K562 (cell line): Measurements from ENCODE around the gene ARHGAP26. TPM values are rescaled to one million over a fixed set of nuclear protein-coding genes. Genes with fewer than 3 reads are reported as not detected.

Source experiments
- CBFA2T3 ChIP-seq: fragments of 450-650 bp; IDR thresholded peaks from 2 replicates; pipeline ENCODE4 v1.6.1; 2017
- CHD2 ChIP-seq: IDR thresholded peaks from 2 replicates; pipeline ENCODE4 v1.6.1; 2011; ENCODE audit warnings: low read depth, low read length
- CTCFL ChIP-seq: IDR thresholded peaks from 2 replicates; pipeline ENCODE4 v1.6.1; 2011; ENCODE audit warnings: borderline replicate concordance, low read depth, mild to moderate bottlenecking, moderate library complexity, low read length; ENCODE audit not compliant: insufficient read depth, poor library complexity, severe bottlenecking
- DEAF1 ChIP-seq: fragments of 450-650 bp; formaldehyde crosslinking; IDR thresholded peaks from 2 replicates; pipeline ENCODE4 v1.4.0; 2020; ENCODE audit warnings: mild to moderate bottlenecking, moderate library complexity
- FOXK1 ChIP-seq: sonication (generic); formaldehyde crosslinking; IDR thresholded peaks from 2 replicates; pipeline ENCODE4 v1.8.0; 2022; ENCODE audit warnings: missing genetic modification reagents, mild to moderate bottlenecking, borderline replicate concordance
- ILF3 ChIP-seq: fragments of 450-650 bp; IDR thresholded peaks from 2 replicates; pipeline ENCODE4 v1.6.1; 2018; ENCODE audit warnings: antibody characterized with exemption, mild to moderate bottlenecking, moderate library complexity, borderline replicate concordance
- KLF16 ChIP-seq: IDR thresholded peaks from 2 replicates; pipeline ENCODE4 v1.6.1; 2016; ENCODE audit warnings: antibody characterized with exemption
- RAD21 ChIP-seq, 2 experiments: fragments of 250-450 bp in 1 of 2; fragments of 450-650 bp in 1 of 2; sonication (Bioruptor Pico) in 1 of 2; formaldehyde crosslinking in 1 of 2; IDR thresholded peaks in 1 of 2; conservative IDR thresholded peaks in 1 of 2; 2 replicates each; pipeline versions ENCODE4 v1.4.0 to v1.8.0; 2020 to 2022; ENCODE audit warnings: mild to moderate bottlenecking in 2 of 2, moderate library complexity in 1 of 2
- SMC3 ChIP-seq: conservative IDR thresholded peaks from 2 replicates; pipeline ENCODE4 v1.6.1; 2011; ENCODE audit warnings: low read depth, low read length, improper control_type of control experiment; ENCODE audit not compliant: insufficient read depth
- ZKSCAN1 ChIP-seq: fragments of 150-350 bp; IDR thresholded peaks from 2 replicates; pipeline ENCODE4 v1.6.1; 2016; ENCODE audit warnings: low read depth, low read length
- polyA plus RNA-seq, 8 experiments: library from polyadenylated mRNA; depleted of rRNA in 4 of 8; stranded (reverse) in 5 of 8; unstranded in 3 of 8; fragments of >200 nt; fragmentation: Nextera tagmentation in 2 of 8; fragmentation: Illumina TruSeq in 1 of 8; extraction: Ambion mirVana in 2 of 8; extraction: Trizol in 1 of 8; gene quantifications; 2 replicates each; pipeline versions ENCODE4 v1.2.1 to v1.2.3, GENCODE V29; 2011 to 2014; ENCODE audit warnings: inconsistent platforms in 1 of 8, missing spikeins in 1 of 8
- total RNA-seq, 7 experiments: library from RNA; depleted of rRNA in 6 of 7; stranded (reverse); fragments of >200 nt in 6 of 7; fragmentation: Illumina TruSeq in 2 of 7; extraction: Trizol in 2 of 7; gene quantifications; 2 replicates each; pipeline versions ENCODE4 v1.2.1 to v1.2.3, GENCODE V29; 2011 to 2021; ENCODE audit warnings: low replicate concordance in 1 of 7
- TF ChIP-seq, protein P1 (sequence below), 2 experiments: fragments of 450-650 bp; formaldehyde crosslinking in 1 of 2; IDR thresholded peaks; 2 replicates each; pipeline versions ENCODE4 v1.4.0 to v1.6.1; 2014 to 2020; ENCODE audit warnings: mild to moderate bottlenecking in 2 of 2, borderline replicate concordance in 1 of 2, low read depth in 1 of 2

ARHGAP26 gene
- total and polyA plus RNA-seq, 9 of the 15 experiments (the other 6 are each of a cell fraction or from before 2014, with no cell fraction given), result 0.13 to 1.1 (median 0.55) TPM

GRCh38 chr5:142866563-142867275, 96.5 kb downstream of the ARHGAP26 start (continued):
- TF ChIP-seq CBFA2T3 (peak; percentile 40; the same call in 1 of the 2 replicates), ZKSCAN1 (no peak), RAD21 (CRISPR knock-in tag; conservative IDR thresholded peaks at IDR 0.05 in 1 of 2, IDR thresholded peaks at IDR 0.05 in 1 of 2) (peak; percentile 77 to 91), FOXK1 (CRISPR knock-in tag) (no peak), CHD2 (no peak), CTCFL (peak; percentile 18), KLF16 (0 out of 2 replicates have a peak, but pooled peaks have one; percentile 22), DEAF1 (CRISPR knock-in tag) (peak; percentile 73; the same call in 1 of the 2 replicates), ILF3 (no peak), SMC3 (peak; percentile 53; the same call in 1 of the 2 replicates)
- TF ChIP-seq, protein P1, sequence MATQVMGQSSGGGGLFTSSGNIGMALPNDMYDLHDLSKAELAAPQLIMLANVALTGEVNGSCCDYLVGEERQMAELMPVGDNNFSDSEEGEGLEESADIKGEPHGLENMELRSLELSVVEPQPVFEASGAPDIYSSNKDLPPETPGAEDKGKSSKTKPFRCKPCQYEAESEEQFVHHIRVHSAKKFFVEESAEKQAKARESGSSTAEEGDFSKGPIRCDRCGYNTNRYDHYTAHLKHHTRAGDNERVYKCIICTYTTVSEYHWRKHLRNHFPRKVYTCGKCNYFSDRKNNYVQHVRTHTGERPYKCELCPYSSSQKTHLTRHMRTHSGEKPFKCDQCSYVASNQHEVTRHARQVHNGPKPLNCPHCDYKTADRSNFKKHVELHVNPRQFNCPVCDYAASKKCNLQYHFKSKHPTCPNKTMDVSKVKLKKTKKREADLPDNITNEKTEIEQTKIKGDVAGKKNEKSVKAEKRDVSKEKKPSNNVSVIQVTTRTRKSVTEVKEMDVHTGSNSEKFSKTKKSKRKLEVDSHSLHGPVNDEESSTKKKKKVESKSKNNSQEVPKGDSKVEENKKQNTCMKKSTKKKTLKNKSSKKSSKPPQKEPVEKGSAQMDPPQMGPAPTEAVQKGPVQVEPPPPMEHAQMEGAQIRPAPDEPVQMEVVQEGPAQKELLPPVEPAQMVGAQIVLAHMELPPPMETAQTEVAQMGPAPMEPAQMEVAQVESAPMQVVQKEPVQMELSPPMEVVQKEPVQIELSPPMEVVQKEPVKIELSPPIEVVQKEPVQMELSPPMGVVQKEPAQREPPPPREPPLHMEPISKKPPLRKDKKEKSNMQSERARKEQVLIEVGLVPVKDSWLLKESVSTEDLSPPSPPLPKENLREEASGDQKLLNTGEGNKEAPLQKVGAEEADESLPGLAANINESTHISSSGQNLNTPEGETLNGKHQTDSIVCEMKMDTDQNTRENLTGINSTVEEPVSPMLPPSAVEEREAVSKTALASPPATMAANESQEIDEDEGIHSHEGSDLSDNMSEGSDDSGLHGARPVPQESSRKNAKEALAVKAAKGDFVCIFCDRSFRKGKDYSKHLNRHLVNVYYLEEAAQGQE (IDR thresholded peaks at IDR 0.05; ENCODE audit: borderline replicate concordance), result peak; percentile 63; the same call in 1 of the 2 replicates
- TF ChIP-seq, protein P1 (CRISPR knock-in tag; IDR thresholded peaks at IDR 0.05; ENCODE audit: low read depth), result no peak
